ENCODE results near the gene DZIP1L. TPM values are rescaled to one million over a fixed set of nuclear protein-coding genes. Genes with fewer than 3 reads are reported as not detected.
A peak's percentile ranks its signal among the peaks of the same experiment; 100 is the strongest.
"Not testable (repeated sequence)": the region's sequence is repeated elsewhere in the genome, so short reads cannot be mapped to it uniquely, and the experiment has no call there.

DZIP1L gene
- total RNA-seq, 1 donor from 2014 or later = 0.16 TPM

DNA sequence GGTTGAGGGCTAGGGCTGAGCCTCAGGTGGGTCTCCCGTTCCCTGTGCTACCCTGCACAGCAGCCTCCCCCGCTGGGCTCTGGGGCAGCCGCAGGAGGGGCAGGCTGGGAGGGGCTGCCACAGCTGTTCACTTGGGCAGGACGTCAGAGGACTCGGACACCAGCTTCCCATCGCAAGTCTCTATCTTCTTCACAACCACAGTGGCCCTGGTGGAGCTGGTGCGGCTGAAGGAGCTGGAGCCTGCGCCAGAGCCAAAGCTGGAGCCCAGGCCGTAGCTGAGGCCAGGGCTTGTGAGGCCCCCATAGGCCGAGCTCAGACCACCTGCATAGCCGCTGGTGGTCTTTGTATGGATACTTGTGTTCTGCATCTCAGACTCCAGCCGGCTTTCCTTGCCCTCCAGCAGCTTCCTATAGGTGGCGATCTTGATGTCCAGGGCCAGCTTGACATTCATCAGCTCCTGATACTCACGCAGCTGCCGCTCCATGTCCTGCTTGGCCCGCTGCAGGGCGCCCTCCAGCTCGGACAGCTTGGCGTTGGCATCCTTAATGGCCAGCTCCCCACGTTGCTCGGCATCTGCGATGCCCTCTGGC is 14.0 kb downstream of the DZIP1L start:
- H3K4me3 Mint-ChIP-seq (ENCODE audit: low read depth); H3K9me3 Mint-ChIP-seq; H3K36me3 Mint-ChIP-seq (ENCODE audit: low read depth); H3K27me3 Mint-ChIP-seq (ENCODE audit: low read depth); intact Hi-C loops (cut with micrococcal nuclease); DNase-seq (ENCODE audit: low spot score); H3K4me1 Mint-ChIP-seq (ENCODE audit: low read depth); H3K27ac Mint-ChIP-seq: not testable (repeated sequence)

- Mint-ChIP-seq H3K9me3 (no peaks in the 10 kb centered on the region), H3K36me3 (ENCODE audit: low read depth) (no peaks in the 10 kb centered on the region), H3K27me3 (ENCODE audit: low read depth) (peaks cover 9% of the 10 kb centered on the region), H3K27ac (no peak overlapping the region), H3K4me3 (ENCODE audit: low read depth) (no peak overlapping the region), H3K4me1 (ENCODE audit: low read depth) (no peaks in the 10 kb centered on the region)
- intact Hi-C loops (cut with micrococcal nuclease) = no loop called here
- no peak for DNase-seq (ENCODE audit: low spot score)
Observed at GRCh38 chr3:138099417-138099816, 16.0 kb downstream of the DZIP1L start.

DNA sequence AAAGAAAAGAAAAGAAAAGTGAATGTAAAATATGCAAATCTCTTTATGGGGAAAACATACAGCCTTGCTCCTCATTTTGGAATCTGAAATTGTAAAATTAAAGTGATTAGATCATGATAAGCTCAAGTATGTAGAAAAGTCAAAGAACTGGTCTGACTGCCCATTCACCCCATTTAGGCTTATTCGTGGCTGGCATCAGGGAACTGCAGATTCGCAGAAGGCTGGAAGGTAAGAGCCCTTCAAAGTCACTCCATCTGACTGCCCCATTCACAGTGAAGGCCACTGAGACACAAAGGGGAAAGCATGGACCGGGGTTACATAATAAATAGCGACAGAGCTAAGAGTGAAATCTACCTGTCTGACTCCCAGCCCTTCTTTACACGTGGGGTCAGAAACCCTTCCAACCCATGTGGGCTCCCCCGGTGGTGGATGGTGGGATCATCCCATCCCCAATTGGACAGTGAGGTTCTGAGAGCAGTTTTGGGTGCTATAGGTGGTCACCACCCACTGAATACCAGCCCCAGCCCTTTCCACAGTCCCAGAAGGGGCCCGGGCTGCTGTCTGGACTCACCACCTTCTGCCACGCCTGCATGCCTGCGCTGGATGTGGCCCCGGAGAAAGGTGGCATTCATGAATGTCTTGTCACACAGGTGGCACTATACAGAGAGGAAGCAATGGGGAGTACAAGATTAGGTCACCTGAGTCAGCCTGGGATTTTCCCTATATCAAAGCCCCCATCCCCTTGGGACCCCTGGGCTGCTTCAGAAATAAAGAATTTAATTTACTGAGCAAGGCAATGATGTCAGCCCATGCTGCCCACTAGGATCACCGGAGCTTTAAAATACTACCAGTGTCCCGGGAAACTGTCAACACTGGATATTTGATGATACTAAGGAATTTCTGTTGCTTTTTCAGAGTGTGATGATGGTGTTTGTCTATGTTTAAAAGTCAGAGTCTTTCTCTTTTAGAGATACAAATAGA is 17.9 kb downstream of the DZIP1L start:
- Mint-ChIP-seq H3K4me1 (ENCODE audit: low read depth) (peaks cover 3% of the 10 kb centered on the region), H3K36me3 (ENCODE audit: low read depth) (no peaks in the 10 kb centered on the region), H3K27ac (no peak overlapping the region), H3K27me3 (ENCODE audit: low read depth) (peaks cover 17% of the 10 kb centered on the region), H3K4me3 (ENCODE audit: low read depth) (no peak overlapping the region), H3K9me3 (no peaks in the 10 kb centered on the region)
- no peak for DNase-seq (ENCODE audit: low spot score)
- intact Hi-C loops (cut with micrococcal nuclease) = loop anchor here (1.0 kb wide), 1 partner anchor 19 kb away; no protein-coding TSS in a partner anchor

DNA sequence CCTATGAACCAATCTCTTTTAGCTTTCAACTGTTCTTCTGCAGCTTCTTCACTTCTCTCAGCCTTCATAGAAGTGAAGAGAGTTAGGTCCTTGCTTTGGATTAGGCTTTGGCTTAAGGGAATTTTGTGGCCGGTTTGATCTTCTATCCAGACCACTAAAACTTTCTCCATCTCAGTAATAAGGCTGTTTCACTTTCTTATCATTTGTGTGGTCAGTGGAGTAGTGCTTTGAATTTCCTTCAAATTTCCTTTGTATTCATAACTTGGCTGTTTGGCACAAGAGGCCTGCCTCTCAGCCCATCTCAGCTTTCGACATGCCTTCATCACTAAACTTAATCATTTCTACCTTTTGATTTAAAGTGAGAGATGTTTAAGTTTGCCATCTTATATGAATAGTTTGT is 21.7 kb downstream of the DZIP1L start:
- no peak overlapping the region for H3K27ac Mint-ChIP-seq
- intact Hi-C loops (cut with micrococcal nuclease) = no loop called here
- H3K9me3 Mint-ChIP-seq = no peaks in the 10 kb centered on the region

DNA sequence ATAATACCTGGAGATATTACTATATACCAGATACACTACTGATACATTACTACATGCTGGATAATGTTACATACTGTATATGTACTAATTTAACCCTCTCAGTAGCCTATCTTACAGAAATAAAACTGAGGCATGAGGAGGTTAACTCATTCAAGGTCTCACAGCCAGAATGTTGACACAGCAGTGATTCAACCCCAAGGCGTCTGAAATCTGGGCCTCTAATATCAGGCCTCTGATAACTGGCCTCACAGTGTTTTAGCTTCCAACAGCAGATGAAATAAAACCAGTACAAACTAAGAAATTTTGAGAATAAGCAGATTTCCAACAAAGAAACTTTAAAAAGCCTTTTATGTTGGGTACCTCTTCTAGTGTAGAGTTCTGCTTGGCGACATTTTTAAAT is 23.4 kb downstream of the DZIP1L start:
- intact Hi-C loops (cut with micrococcal nuclease) = no loop called here
- no peak for DNase-seq (ENCODE audit: low spot score)
- Mint-ChIP-seq H3K36me3 (ENCODE audit: low read depth) (no peaks in the 10 kb centered on the region), H3K27ac (no peak overlapping the region), H3K4me3 (ENCODE audit: low read depth) (no peak overlapping the region), H3K9me3 (no peaks in the 10 kb centered on the region), H3K27me3 (ENCODE audit: low read depth) (peaks cover 31% of the 10 kb centered on the region), H3K4me1 (ENCODE audit: low read depth) (peaks cover 5% of the 10 kb centered on the region)

More for the DNA sequence above, 21.7 kb downstream of the DZIP1L start:
- Mint-ChIP-seq H3K4me1 (ENCODE audit: low read depth) (peaks cover 5% of the 10 kb centered on the region), H3K36me3 (ENCODE audit: low read depth) (no peaks in the 10 kb centered on the region), H3K27me3 (ENCODE audit: low read depth) (peaks cover 27% of the 10 kb centered on the region), H3K4me3 (ENCODE audit: low read depth) (no peak overlapping the region)
- no peak for DNase-seq (ENCODE audit: low spot score)

DNA sequence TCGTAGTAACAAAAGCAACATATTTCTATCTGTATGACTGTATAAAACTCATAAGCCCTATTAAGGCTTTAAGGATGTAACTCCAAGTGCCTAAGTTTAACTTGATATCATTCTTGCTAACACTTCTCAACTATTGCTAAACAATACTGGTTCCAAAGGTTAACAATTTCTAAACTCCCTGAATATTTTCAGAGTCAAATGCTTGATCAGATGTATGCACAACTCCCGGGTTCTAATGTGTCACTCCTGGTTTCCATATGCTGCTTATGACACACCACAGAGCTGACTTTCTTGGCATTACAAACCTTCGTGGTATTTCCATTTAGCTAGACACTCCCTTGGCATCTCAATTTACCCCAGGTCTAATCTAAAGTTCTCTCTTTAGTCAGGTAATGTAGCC is 26.3 kb downstream of the DZIP1L start:
- H3K27me3 Mint-ChIP-seq (ENCODE audit: low read depth) = peaks cover 29% of the 10 kb centered on the region
- peaks cover 7% of the 10 kb centered on the region for H3K4me1 Mint-ChIP-seq (ENCODE audit: low read depth)
- H3K27ac Mint-ChIP-seq = no peak overlapping the region
- H3K4me3 Mint-ChIP-seq (ENCODE audit: low read depth) = no peak overlapping the region
- intact Hi-C loops (cut with micrococcal nuclease) = no loop called here
- DNase-seq (ENCODE audit: low spot score) = no peak
- no peaks in the 10 kb centered on the region for H3K36me3 Mint-ChIP-seq (ENCODE audit: low read depth)
- no peaks in the 10 kb centered on the region for H3K9me3 Mint-ChIP-seq

- H3K27ac Mint-ChIP-seq; H3K4me3 Mint-ChIP-seq (ENCODE audit: low read depth); H3K9me3 Mint-ChIP-seq; intact Hi-C loops (cut with micrococcal nuclease); DNase-seq (ENCODE audit: low spot score); H3K36me3 Mint-ChIP-seq (ENCODE audit: low read depth): not testable (repeated sequence)
- Mint-ChIP-seq H3K4me1 (ENCODE audit: low read depth) (peaks cover 29% of the 10 kb centered on the region), H3K27me3 (ENCODE audit: low read depth) (peaks cover 19% of the 10 kb centered on the region)
Observed at GRCh38 chr3:138085745-138086144, 29.7 kb downstream of the DZIP1L start.

- Mint-ChIP-seq H3K4me1 (ENCODE audit: low read depth) (peaks cover 35% of the 10 kb centered on the region), H3K27me3 (ENCODE audit: low read depth) (peaks cover 14% of the 10 kb centered on the region), H3K36me3 (ENCODE audit: low read depth) (no peaks in the 10 kb centered on the region), H3K9me3 (no peaks in the 10 kb centered on the region), H3K27ac (no peak overlapping the region), H3K4me3 (ENCODE audit: low read depth) (no peak overlapping the region)
- intact Hi-C loops (cut with micrococcal nuclease) = loop anchor here (5.0 kb wide), 1 partner anchor 33 kb away; the partner anchor contains the start of gene DZIP1L
- DNase-seq (ENCODE audit: low spot score) = no peak
Observed at GRCh38 chr3:138084196-138084595, 31.2 kb downstream of the DZIP1L start.

- intact Hi-C loops (cut with micrococcal nuclease) = loop anchor here (1.0 to 5.0 kb wide), 2 partner anchors 17 to 34 kb away; partner anchors contain the start of gene DZIP1L
- peak overlapping the region; percentile 8 for H3K27ac Mint-ChIP-seq
- H3K4me1 Mint-ChIP-seq (ENCODE audit: low read depth) = peaks cover 41% of the 10 kb centered on the region
- no peaks in the 10 kb centered on the region for H3K36me3 Mint-ChIP-seq (ENCODE audit: low read depth)
- no peak overlapping the region for H3K4me3 Mint-ChIP-seq (ENCODE audit: low read depth)
- no peak for DNase-seq (ENCODE audit: low spot score)
- H3K9me3 Mint-ChIP-seq = no peaks in the 10 kb centered on the region
- peaks cover 8% of the 10 kb centered on the region for H3K27me3 Mint-ChIP-seq (ENCODE audit: low read depth)
Observed at GRCh38 chr3:138082992-138083386, 32.4 kb downstream of the DZIP1L start.

DNA sequence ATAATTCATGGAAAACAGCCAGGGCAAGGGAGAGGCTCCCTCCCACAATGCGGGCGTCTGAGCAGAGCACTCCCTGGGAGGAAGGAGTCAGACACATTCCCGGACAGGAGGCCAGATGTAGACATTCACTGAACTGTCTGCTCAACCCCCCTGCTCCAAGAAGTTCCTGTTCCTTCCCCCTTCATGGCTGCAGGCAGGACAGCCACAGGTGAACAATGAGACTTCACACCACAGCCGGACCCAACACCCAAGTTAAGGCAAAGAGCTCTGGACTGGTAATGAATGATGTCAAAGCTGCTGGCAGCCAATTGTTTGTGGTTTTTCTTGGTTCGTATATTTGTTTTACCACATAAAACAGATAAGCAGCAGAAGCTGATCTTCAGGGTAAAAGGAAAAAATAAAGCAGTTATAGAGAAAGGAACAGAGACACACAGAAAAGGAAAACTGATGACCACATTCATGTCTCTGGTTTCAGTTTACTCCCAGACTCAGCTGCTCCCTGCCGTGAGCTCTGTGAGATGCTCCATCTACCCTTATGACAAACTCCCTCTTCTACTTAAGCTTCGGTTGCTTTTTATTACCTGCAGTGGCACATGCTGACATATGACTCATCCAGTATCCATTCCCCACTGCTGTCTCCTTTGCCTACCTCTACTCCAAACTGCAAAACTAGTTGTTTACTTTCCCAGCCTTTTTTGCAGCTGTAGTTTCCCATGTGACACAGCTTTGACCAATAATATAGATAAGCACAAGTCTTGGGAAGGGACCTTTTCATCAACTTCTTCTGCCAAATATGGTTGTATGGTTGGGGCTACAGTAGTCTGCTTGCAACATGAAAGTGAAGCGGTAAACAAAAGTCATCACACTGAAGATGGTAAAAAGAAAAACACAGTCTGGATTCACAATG is 33.1 kb downstream of the DZIP1L start:
- Mint-ChIP-seq H3K36me3 (ENCODE audit: low read depth) (no peaks in the 10 kb centered on the region), H3K4me1 (ENCODE audit: low read depth) (peaks cover 41% of the 10 kb centered on the region), H3K9me3 (no peaks in the 10 kb centered on the region), H3K4me3 (ENCODE audit: low read depth) (peak overlapping the region; percentile 19), H3K27ac (peak overlapping the region; percentile 48), H3K27me3 (ENCODE audit: low read depth) (peaks cover 8% of the 10 kb centered on the region)
- intact Hi-C loops (cut with micrococcal nuclease) = loop anchor here (1.0 to 5.0 kb wide), 2 partner anchors 16 to 35 kb away; partner anchors contain the start of gene DZIP1L
- no peak for DNase-seq (ENCODE audit: low spot score)

GRCh38 chr3:138081371-138082084 is 33.9 kb downstream of the DZIP1L start:
- intact Hi-C loops (cut with micrococcal nuclease) = loop anchor here (1.0 to 5.0 kb wide), 2 partner anchors 15 to 36 kb away; partner anchors contain the start of gene DZIP1L
- Mint-ChIP-seq H3K27ac (no peak overlapping the region), H3K27me3 (ENCODE audit: low read depth) (peaks cover 5% of the 10 kb centered on the region), H3K4me3 (ENCODE audit: low read depth) (no peak overlapping the region), H3K36me3 (ENCODE audit: low read depth) (no peaks in the 10 kb centered on the region), H3K9me3 (no peaks in the 10 kb centered on the region), H3K4me1 (ENCODE audit: low read depth) (peaks cover 41% of the 10 kb centered on the region)
- no peak for DNase-seq (ENCODE audit: low spot score)

- H3K27ac Mint-ChIP-seq = no peak overlapping the region
- H3K4me3 Mint-ChIP-seq (ENCODE audit: low read depth) = no peak overlapping the region
- intact Hi-C loops (cut with micrococcal nuclease) = loop anchor here (5.0 kb wide), 1 partner anchor 37 kb away; the partner anchor contains the start of gene DZIP1L
- H3K27me3 Mint-ChIP-seq (ENCODE audit: low read depth) = peaks cover 9% of the 10 kb centered on the region
- no peaks in the 10 kb centered on the region for H3K9me3 Mint-ChIP-seq
- peaks cover 41% of the 10 kb centered on the region for H3K4me1 Mint-ChIP-seq (ENCODE audit: low read depth)
- no peaks in the 10 kb centered on the region for H3K36me3 Mint-ChIP-seq (ENCODE audit: low read depth)
- DNase-seq (ENCODE audit: low spot score) = no peak
Observed at GRCh38 chr3:138079901-138080300, 35.5 kb downstream of the DZIP1L start.
